Hepatocyte (in vitro differentiated cells): ENCODE data around the gene NXF2. TPM values are rescaled to one million over a fixed set of nuclear protein-coding genes. Genes with fewer than 3 reads are reported as not detected.

Experiments used
- DNase-seq: peaks from one replicate; pipeline ENCODE4 v3.0.0-alpha.2; 2016; ENCODE audit warnings: low spot score
- H2AFZ ChIP-seq: fragments of 200-600 bp; sonication (generic); 2 replicates; pipeline ENCODE4 v1.6.0; 2016; ENCODE audit warnings: antibody characterized with exemption, mild to moderate bottlenecking
- H3K27ac ChIP-seq: fragments of 200-600 bp; sonication (generic); 2 replicates; pipeline ENCODE4 v1.5.1; 2016; ENCODE audit warnings: mild to moderate bottlenecking
- H3K27me3 ChIP-seq: fragments of 200-600 bp; sonication (generic); 2 replicates; pipeline ENCODE4 v1.6.1; 2016
- H3K36me3 ChIP-seq: fragments of 200-600 bp; sonication (generic); replicated peaks from 2 replicates; pipeline ENCODE4 v1.5.1; 2016; ENCODE audit warnings: low read depth; ENCODE audit not compliant: insufficient read depth
- H3K4me1 ChIP-seq: fragments of 200-600 bp; sonication (generic); 2 replicates; pipeline ENCODE4 v1.5.1; 2016; ENCODE audit warnings: mild to moderate bottlenecking, moderate library complexity; ENCODE audit not compliant: insufficient read depth
- H3K4me2 ChIP-seq: fragments of 200-600 bp; sonication (generic); 2 replicates; pipeline ENCODE4 v1.6.0; 2016
- H3K4me3 ChIP-seq: fragments of 200-600 bp; sonication (generic); 2 replicates; pipeline ENCODE4 v1.5.1; 2016; ENCODE audit warnings: mild to moderate bottlenecking
- H3K79me2 ChIP-seq: fragments of 200-600 bp; sonication (generic); 2 replicates; pipeline ENCODE4 v1.6.0; 2017; ENCODE audit warnings: mild to moderate bottlenecking
- H3K9me2 ChIP-seq: fragments of 200-600 bp; sonication (generic); replicated peaks from 2 replicates; pipeline ENCODE4 v1.6.0; 2017; ENCODE audit warnings: mild to moderate bottlenecking; ENCODE audit not compliant: insufficient read depth
- H3K9me3 ChIP-seq: fragments of 200-600 bp; sonication (generic); 2 replicates; pipeline ENCODE4 v1.5.1; 2016; ENCODE audit warnings: low read depth, mild to moderate bottlenecking
- H4K20me1 ChIP-seq: fragments of 200-600 bp; sonication (generic); 2 replicates; pipeline ENCODE4 v1.6.0; 2016; ENCODE audit warnings: mild to moderate bottlenecking; ENCODE audit not compliant: insufficient read depth, poor library complexity, severe bottlenecking
- EZH2 ChIP-seq: fragments of 200-600 bp; sonication (generic); IDR thresholded peaks from 2 replicates; pipeline ENCODE4 v1.6.1; 2016; ENCODE audit warnings: antibody characterized with exemption, mild to moderate bottlenecking, borderline replicate concordance
- EZH2phosphoT487 ChIP-seq: fragments of 200-600 bp; sonication (generic); IDR thresholded peaks from one replicate; pipeline ENCODE4 v1.6.1; 2018; ENCODE audit warnings: antibody characterized with exemption, mild to moderate bottlenecking, low read depth, moderate library complexity; ENCODE audit not compliant: unreplicated experiment, severe bottlenecking
- WGBS: methylation state at CpG from one replicate; pipeline ENCODE4 v1.1.6; 2016; ENCODE audit warnings: low lambda C conversion rate; ENCODE audit errors: missing lambda C conversion rate; 5-methylcytosine and 5-hydroxymethylcytosine counted together
- polyA plus RNA-seq: library from polyadenylated mRNA; unstranded; fragments of >200 nt; fragmentation: Nextera tagmentation; extraction: Ambion mirVana; gene quantifications from 2 replicates; pipeline ENCODE4 v1.2.1, GENCODE V29; 2016
- total RNA-seq: library from RNA; depleted of rRNA; stranded (reverse); fragments of >200 nt; gene quantifications from 2 replicates; pipeline ENCODE4 v1.2.3, GENCODE V29; 2014
- TF ChIP-seq, protein P1 (sequence below): fragments of 200-600 bp; sonication (generic); IDR thresholded peaks from 2 replicates; pipeline ENCODE4 v1.5.1; 2016; ENCODE audit warnings: antibody characterized with exemption, mild to moderate bottlenecking; ENCODE audit not compliant: poor library complexity

NXF2 gene
- total and polyA plus RNA-seq, 2 experiments from 2014 or later = not detected

DNA sequence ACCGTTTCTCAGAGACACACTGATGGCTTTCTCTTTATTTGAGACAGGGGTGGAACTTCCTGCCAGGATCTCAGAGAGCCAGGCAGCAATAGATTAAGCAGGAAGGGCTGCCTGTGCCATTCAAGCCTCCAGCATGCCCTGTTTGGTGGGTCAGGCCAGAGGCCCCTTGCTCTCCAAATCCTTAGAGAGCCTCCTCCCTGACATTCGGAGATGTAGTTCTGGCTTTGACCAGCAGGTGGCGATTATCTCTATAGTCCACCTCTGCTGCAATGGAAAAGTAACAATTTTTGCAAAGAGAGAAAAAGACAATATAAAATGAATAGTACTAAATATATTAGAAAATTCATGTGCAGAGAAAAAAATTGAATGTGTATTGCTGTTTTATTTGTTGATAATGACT is 98.9 kb downstream of the NXF2 start:
- Histone ChIP-seq H3K27ac (no peak overlapping the region), H3K9me3 (no peaks in the 10 kb centered on the region), H3K9me2 (no peaks in the 10 kb centered on the region), H3K36me3 (no peaks in the 10 kb centered on the region), H3K4me1 (no peaks in the 10 kb centered on the region), H3K79me2 (no peaks in the 10 kb centered on the region), H3K27me3 (no peaks in the 10 kb centered on the region), H2AFZ (no peak overlapping the region), H4K20me1 (no peaks in the 10 kb centered on the region), H3K4me3 (no peak overlapping the region), H3K4me2 (no peak overlapping the region)
- WGBS = 31% methylated on average over 3 of the region's 3 CpGs
- peak; percentile 69 for DNase-seq
- TF ChIP-seq EZH2 (no peak), EZH2phosphoT487 (no peak)
- TF ChIP-seq, protein P1, sequence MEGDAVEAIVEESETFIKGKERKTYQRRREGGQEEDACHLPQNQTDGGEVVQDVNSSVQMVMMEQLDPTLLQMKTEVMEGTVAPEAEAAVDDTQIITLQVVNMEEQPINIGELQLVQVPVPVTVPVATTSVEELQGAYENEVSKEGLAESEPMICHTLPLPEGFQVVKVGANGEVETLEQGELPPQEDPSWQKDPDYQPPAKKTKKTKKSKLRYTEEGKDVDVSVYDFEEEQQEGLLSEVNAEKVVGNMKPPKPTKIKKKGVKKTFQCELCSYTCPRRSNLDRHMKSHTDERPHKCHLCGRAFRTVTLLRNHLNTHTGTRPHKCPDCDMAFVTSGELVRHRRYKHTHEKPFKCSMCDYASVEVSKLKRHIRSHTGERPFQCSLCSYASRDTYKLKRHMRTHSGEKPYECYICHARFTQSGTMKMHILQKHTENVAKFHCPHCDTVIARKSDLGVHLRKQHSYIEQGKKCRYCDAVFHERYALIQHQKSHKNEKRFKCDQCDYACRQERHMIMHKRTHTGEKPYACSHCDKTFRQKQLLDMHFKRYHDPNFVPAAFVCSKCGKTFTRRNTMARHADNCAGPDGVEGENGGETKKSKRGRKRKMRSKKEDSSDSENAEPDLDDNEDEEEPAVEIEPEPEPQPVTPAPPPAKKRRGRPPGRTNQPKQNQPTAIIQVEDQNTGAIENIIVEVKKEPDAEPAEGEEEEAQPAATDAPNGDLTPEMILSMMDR = peak; percentile 62

Other genes starting within 250 kb of the NXF2 start
- 2.8 and 3.9 TPM in 2 replicates for gene TCEAL2, start 121.5 kb upstream of the NXF2 start, total RNA-seq
- gene TCEAL2, start 121.5 kb upstream of the NXF2 start, polyA plus RNA-seq = 5.8 and 9.2 TPM in 2 replicates
- not detected in 2 replicates for gene TCEAL6, start 104.7 kb upstream of the NXF2 start, total RNA-seq
- gene TCEAL6, start 104.7 kb upstream of the NXF2 start, polyA plus RNA-seq = not detected in 2 replicates
- gene BEX5, start 91.2 kb upstream of the NXF2 start, total RNA-seq = 7.4 and 11.8 TPM in 2 replicates
- gene BEX5, start 91.2 kb upstream of the NXF2 start, polyA plus RNA-seq = 14.2 and 14.3 TPM in 2 replicates
- gene TCP11X1, start 31.9 kb upstream of the NXF2 start, total RNA-seq = not detected in 2 replicates
- gene TCP11X1, start 31.9 kb upstream of the NXF2 start, polyA plus RNA-seq = 0.13 and 0.16 TPM in 2 replicates
- 0.72 TPM in 1 of 2 replicates, not detected in the other for gene NXF2B, start 192.8 kb downstream of the NXF2 start, total RNA-seq
- not detected in 2 replicates for gene NXF2B, start 192.8 kb downstream of the NXF2 start, polyA plus RNA-seq
- 0.13 and 0.72 TPM in 2 replicates for gene TCP11X2, start 224.6 kb downstream of the NXF2 start, total RNA-seq
- gene TCP11X2, start 224.6 kb downstream of the NXF2 start, polyA plus RNA-seq = 0.12 and 0.39 TPM in 2 replicates